Measurements from ENCODE around the gene HJURP. TPM values are rescaled to one million over a fixed set of nuclear protein-coding genes. Genes with fewer than 3 reads are reported as not detected.
"Not testable (repeated sequence)": the region's sequence is repeated elsewhere in the genome, so short reads cannot be mapped to it uniquely, and the experiment has no call there.

The HJURP gene
- total RNA-seq: 1 to 10 TPM in 1 of 4 donors, under 1 TPM in 2, not detected in 1; 0.09 to 2.3 (median 0.13) TPM

DNA sequence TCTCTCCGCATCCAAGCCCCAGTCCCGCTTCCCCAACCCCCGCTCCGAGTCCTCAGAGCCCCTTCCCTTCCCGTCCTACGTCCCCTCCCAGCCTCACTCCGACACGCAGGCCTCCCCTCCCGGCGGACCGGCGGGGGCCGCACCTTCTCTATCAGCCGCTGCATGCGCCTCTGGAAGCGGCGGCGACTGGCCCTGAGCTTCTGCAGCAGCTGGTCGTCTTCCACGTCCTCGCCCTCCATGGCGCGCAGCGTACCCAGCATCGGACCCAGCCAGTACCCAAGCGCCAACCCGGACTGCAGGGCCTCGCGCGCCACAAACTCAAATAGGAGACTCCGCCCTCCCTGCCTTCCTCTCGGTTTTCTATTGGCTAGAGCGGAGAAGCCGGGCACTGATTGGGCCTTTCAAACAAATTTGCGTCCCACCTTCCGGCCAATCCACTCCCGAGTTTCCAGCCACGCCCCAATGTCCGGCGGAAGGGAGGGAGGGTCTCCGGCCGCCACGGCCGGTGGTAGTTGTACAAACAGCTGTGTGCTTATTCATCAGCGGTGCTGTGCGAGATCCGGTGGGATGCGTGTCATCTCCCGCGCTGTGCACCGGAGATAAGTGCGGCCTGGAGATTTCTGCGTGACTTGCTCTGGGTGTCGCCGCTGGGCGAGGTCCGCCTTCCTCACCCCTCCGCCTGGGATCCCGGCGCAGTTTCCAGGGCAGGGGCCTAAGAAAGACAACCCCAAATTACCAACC is at the start of gene HJURP:
TSS of gene HJURP (minus strand) at position 295 of the 741 bp plus-strand sequence. CDS start at position 260, 35 bp downstream.
- TF ChIP-seq, protein P1, sequence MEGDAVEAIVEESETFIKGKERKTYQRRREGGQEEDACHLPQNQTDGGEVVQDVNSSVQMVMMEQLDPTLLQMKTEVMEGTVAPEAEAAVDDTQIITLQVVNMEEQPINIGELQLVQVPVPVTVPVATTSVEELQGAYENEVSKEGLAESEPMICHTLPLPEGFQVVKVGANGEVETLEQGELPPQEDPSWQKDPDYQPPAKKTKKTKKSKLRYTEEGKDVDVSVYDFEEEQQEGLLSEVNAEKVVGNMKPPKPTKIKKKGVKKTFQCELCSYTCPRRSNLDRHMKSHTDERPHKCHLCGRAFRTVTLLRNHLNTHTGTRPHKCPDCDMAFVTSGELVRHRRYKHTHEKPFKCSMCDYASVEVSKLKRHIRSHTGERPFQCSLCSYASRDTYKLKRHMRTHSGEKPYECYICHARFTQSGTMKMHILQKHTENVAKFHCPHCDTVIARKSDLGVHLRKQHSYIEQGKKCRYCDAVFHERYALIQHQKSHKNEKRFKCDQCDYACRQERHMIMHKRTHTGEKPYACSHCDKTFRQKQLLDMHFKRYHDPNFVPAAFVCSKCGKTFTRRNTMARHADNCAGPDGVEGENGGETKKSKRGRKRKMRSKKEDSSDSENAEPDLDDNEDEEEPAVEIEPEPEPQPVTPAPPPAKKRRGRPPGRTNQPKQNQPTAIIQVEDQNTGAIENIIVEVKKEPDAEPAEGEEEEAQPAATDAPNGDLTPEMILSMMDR (IDR thresholded peaks at IDR 0.05): no peak
- peak; percentile 80 for DNase-seq (ENCODE audit: low spot score)
- ATAC-seq (ENCODE audit: low FRiP score): peak; percentile 97

- DNase-seq (ENCODE audit: low spot score) (no peak), ATAC-seq (ENCODE audit: low FRiP score) (no peak)
- TF ChIP-seq, protein P1 (IDR thresholded peaks at IDR 0.05): no peak
Measured at GRCh38 chr2:233901884-233902283, 47.5 kb upstream of the HJURP start.

DNA sequence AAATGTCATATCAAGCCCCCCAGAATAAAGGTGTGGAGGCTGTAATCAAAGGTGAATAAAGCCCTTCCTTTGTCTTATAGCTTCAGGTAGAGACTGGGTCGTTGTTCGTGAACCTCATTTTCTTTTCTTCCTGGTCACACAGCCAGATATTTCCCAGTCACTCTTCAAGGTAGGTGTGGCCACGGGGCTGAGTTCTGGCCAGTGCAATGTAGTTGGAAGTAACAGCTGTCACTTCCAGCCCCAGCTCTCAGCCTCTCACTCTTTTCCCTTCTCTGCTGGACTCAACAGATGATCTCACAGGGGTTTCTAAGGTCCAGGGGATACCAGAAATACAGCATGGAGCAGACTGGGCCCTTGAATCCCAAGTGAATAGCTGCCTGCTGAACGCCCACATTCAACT is 47.0 kb upstream of the HJURP start:
- TF ChIP-seq, protein P1 (IDR thresholded peaks at IDR 0.05): no peak
- ATAC-seq (ENCODE audit: low FRiP score) (no peak), DNase-seq (ENCODE audit: low spot score) (no peak)

DNA sequence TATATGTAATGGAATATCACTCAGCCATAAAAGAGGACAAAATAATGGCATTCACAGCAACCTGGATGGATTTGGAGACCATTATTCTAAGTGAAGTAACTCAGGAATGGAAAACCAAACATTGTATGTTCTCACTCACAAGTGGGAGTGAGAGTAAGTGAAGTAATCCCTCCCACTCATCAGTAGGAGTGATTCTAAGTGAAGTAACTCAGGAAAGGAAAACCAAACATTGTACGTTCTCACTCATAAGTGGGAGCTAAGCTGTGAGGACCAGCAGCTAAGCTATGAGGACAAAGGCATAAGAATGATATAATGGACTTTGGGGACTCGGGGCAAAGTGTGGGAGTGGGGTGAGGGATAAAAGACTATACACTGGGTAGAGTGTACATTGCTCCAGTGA is 41.9 kb upstream of the HJURP start:
- not testable (repeated sequence) for DNase-seq (ENCODE audit: low spot score); ATAC-seq (ENCODE audit: low FRiP score)

GRCh38 chr2:233892793-233893192 is 38.5 kb upstream of the HJURP start:
- DNase-seq (ENCODE audit: low spot score): no peak
- TF ChIP-seq, protein P1 (IDR thresholded peaks at IDR 0.05): no peak
- no peak for ATAC-seq (ENCODE audit: low FRiP score)

- ATAC-seq (ENCODE audit: low FRiP score) (no peak), DNase-seq (ENCODE audit: low spot score) (no peak)
- TF ChIP-seq, protein P1 (IDR thresholded peaks at IDR 0.05): no peak
Measured at GRCh38 chr2:233882353-233882752, 28.0 kb upstream of the HJURP start.

GRCh38 chr2:233872125-233872524 is 17.8 kb upstream of the HJURP start:
- not testable (repeated sequence) for ATAC-seq (ENCODE audit: low FRiP score); DNase-seq (ENCODE audit: low spot score)

GRCh38 chr2:233871432-233871831 is 17.1 kb upstream of the HJURP start:
- ATAC-seq (ENCODE audit: low FRiP score) (no peak), DNase-seq (ENCODE audit: low spot score) (no peak)
- TF ChIP-seq, protein P1 (IDR thresholded peaks at IDR 0.05): no peak
